Large intestine (tissue), 3 donors: ENCODE measurements around the gene CNPY3. TPM values are rescaled to one million over a fixed set of nuclear protein-coding genes. Genes with fewer than 3 reads are reported as not detected.
"Not testable (repeated sequence)": the region's sequence is repeated elsewhere in the genome, so short reads cannot be mapped to it uniquely, and the experiment has no call there.

Experiments used
- DNase-seq, 2 donors: peaks; one replicate each; pipeline versions ENCODE4 v3.0.0 to v3.0.0-alpha.2; 2013
- H3K27ac ChIP-seq: one replicate; pipeline ENCODE4 v1.5.1; 2013; ENCODE audit warnings: low read length
- H3K27me3 ChIP-seq: 2 replicates; pipeline ENCODE4 v1.6.1; 2013; ENCODE audit warnings: low read length; ENCODE audit not compliant: control insufficient read depth, insufficient read depth
- H3K36me3 ChIP-seq: 2 replicates; pipeline ENCODE4 v1.6.1; 2013; ENCODE audit warnings: low read length; ENCODE audit not compliant: control insufficient read depth, insufficient read depth
- H3K4me1 ChIP-seq: one replicate; pipeline ENCODE4 v1.6.1; 2013; ENCODE audit warnings: low read length; ENCODE audit not compliant: control insufficient read depth, insufficient read depth
- H3K4me3 ChIP-seq: one replicate; pipeline ENCODE4 v1.5.1; 2013; ENCODE audit warnings: low read length
- H3K9me3 ChIP-seq: one replicate; pipeline ENCODE4 v1.6.1; 2013; ENCODE audit warnings: mild to moderate bottlenecking, low read depth, low read length, moderate library complexity; ENCODE audit not compliant: control insufficient read depth
- WGBS: methylation state at CpG from one replicate; pipeline ENCODE4 v1.1.5; 2013; ENCODE audit warnings: low lambda C conversion rate; ENCODE audit not compliant: insufficient coverage; 5-methylcytosine and 5-hydroxymethylcytosine counted together
- polyA plus RNA-seq: library from polyadenylated mRNA; unstranded; fragments of 120-200 nt; gene quantifications from one replicate; pipeline ENCODE4 v1.2.1, GENCODE V29; 2013

Gene CNPY3
- polyA plus RNA-seq, 1 donor: 53.0 TPM

DNA sequence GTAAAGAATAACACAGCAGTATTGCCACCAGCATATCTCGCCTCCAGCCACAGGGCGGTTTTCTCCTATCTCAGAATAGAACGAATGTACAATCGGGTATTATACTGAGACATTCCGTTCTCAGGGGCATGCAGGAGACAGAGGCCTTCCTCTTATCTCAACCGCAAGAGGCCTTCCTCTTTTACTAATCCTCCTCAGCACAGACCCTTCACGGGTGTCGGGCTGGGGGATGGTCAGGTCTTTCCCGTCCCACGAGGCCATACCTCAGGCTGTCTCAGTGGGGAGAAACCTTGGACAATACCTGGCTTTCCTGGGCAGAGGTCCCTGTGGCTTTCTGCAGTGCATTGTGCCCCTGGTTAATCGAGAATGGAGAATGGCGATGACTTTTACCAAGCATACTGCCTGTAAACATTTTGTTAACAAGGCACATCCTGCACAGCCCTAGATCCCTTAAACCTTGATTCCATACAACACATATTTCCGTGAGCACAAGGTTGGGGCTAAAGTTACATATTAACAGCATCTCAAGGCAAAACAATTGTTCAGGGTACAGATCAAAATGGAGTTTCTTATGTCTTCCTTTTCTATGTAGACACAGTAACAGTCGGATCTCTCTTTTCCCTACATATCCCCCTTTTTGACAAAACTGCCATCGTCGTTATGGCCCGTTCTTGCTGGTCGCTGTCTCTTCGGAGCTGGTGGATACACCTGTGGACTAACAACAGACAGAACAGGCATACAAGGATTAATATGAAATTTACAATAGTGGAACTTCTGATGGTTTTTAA is 35.0 kb upstream of the CNPY3 start:
- whole genome bisulfite sequencing: no CpG with 5 or more reads among the region's 19 CpGs
- not testable (repeated sequence) for H3K9me3 ChIP-seq, H3K36me3 ChIP-seq, H3K27me3 ChIP-seq, H3K4me3 ChIP-seq
- peak in 1 of 2 donors; percentile 59 for DNase-seq
- Histone ChIP-seq H3K27ac (peak overlapping the region; percentile 83), H3K4me1 (peaks cover 18% of the 10 kb centered on the region)

DNA sequence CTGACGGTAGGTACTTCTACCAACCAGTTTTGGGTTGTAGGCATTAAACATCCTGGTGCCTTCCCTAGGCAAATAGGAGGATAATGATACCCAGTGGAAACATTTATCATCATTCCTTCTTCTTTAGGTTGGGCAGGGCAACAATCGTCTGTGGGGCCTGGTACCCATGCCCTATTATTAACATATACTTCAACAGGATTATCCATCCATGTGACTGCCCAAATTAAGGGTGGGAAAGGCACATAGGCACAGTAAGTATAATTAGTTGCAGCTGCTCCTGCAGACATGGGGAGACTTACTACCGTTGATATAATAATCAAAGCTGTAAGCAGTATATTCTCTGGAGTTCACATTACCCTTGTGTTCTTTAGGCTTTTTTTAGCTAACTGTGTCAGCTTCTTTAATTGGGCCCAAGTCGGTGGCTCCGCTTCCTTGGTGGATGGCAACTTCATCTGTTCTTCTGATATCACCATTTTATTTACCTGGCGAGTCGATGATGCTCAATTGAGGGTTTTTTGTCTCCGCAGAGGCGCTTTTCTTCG is 33.0 kb upstream of the CNPY3 start:
- Histone ChIP-seq H3K4me1 (peaks cover 13% of the 10 kb centered on the region), H3K4me3 (no peak overlapping the region), H3K36me3 (no peaks in the 10 kb centered on the region), H3K27ac (no peak overlapping the region), H3K9me3 (no peaks in the 10 kb centered on the region), H3K27me3 (no peaks in the 10 kb centered on the region)
- WGBS: no CpG with 5 or more reads among the region's 10 CpGs
- DNase-seq: no peak

DNA sequence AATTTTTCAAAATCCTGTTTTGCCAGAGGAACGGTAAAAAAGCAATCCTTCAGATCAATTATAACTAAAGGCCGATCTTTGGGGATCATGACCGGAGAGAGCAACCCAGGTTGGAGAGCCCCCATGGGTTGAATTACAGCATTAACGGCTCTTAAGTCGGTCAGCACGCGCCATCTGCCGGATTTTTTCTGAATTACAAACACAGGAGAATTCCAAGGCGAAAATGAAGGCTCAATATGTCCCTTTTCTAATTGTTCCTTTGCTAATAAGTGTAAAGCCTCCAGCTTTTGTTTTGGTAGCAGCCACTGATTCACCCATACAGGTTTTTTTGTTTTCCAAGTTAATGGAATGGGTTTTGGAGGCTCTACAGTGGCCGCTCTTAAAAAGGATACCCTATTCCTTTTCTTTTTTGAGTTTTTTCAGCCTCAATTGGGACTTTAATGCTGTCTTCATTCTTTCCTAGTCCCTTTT is 30.4 kb upstream of the CNPY3 start:
- H3K4me1 ChIP-seq: peaks cover 23% of the 10 kb centered on the region
- H3K4me3 ChIP-seq: no peak overlapping the region
- H3K9me3 ChIP-seq: no peaks in the 10 kb centered on the region
- 100% methylated on average over 1 of the region's 10 CpGs for WGBS
- no peaks in the 10 kb centered on the region for H3K36me3 ChIP-seq
- no peak overlapping the region for H3K27ac ChIP-seq
- no peaks in the 10 kb centered on the region for H3K27me3 ChIP-seq
- peak in 1 of 2 donors; percentile 56 for DNase-seq

DNA sequence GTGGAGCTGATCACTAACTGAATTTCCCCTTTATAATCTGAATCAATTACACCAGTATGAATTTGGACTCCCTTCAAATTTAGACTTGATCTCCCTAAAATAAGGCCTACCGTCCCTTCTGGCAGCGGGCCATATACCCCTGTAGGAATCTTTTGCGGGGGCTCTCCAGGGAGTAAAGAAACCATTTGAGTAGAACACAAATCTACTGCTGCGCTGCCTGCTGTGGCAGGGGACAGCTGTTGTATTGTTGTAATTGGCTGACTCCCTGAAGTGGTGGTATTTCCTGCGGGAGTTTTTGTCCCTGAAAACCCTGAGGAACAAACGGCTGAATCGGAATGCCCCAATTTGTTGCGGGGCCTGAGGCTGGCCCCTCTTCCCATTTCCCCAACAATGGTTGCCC is 29.4 kb upstream of the CNPY3 start:
- H3K36me3 ChIP-seq: no peaks in the 10 kb centered on the region
- no peak overlapping the region for H3K27ac ChIP-seq
- no peaks in the 10 kb centered on the region for H3K27me3 ChIP-seq
- no peak for DNase-seq
- peaks cover 25% of the 10 kb centered on the region for H3K4me1 ChIP-seq
- H3K9me3 ChIP-seq: no peaks in the 10 kb centered on the region
- no CpG with 5 or more reads among the region's 8 CpGs for whole genome bisulfite sequencing
- H3K4me3 ChIP-seq: no peak overlapping the region

DNA sequence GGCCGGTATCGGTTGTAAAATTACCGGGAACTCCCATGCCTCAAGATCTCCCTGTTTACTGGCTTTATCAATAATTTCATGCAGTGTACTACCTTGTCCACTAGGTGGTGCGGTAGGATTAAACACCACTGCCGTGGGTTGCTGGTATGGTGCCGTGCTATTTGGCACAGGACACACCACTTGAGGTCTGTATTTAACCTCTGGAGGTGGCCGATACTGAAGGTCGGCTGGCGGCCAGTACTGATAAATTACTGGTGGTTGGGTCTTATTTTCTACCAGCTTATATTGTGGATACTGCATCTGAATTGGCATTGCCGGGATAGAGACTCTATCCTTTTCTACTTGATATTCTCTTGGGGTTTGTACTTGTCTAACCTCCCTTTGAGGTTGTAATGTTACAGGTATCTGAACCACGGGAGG is 27.7 kb upstream of the CNPY3 start:
- peaks cover 25% of the 10 kb centered on the region for H3K4me1 ChIP-seq
- H3K4me3 ChIP-seq: no peak overlapping the region
- H3K27me3 ChIP-seq: no peaks in the 10 kb centered on the region
- 20% methylated on average over 1 of the region's 11 CpGs for WGBS
- H3K36me3 ChIP-seq: no peaks in the 10 kb centered on the region
- DNase-seq: peak; percentile 75 to 82
- no peaks in the 10 kb centered on the region for H3K9me3 ChIP-seq
- H3K27ac ChIP-seq: peak overlapping the region; percentile 89

DNA sequence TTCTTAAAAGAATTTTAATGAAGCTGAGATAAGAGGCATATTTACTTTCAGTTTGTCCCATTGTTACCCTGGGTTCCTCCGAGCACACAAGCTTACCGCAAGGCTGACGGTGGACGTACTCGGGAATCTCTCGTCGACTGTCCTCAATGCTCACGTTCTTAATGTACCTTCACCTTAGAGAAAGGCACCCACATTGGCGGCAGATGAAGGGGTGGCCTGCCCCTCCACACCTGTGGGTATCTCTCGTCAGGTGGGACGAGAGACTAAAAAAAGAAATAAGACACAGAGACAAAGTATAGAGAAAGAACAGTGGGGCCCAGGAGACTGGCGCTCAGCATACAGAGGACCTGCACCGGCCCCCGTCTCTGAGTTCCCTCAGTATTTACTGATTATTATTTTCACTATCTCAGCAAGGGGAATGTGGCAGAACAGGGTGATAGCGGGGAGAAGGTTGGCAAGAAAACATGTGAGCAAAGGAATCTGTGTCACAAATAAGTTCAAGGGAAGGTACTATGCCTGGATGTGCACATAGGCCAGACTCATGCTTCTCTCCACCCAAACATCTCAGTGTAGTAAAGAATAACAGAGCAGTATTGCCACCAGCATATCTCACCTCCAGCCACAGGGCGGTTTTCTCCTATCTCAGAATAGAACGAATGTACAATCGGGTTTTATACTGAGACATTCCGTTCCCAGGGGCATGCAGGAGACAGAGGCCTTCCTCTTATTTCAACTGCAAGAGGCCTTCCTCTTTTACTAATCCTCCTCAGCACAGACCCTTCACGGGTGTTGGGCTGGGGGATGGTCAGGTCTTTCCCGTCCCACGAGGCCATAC is 26.6 kb upstream of the CNPY3 start:
- not testable (repeated sequence) for H3K27me3 ChIP-seq, H3K36me3 ChIP-seq, H3K9me3 ChIP-seq
- Histone ChIP-seq H3K4me1 (peaks cover 25% of the 10 kb centered on the region), H3K27ac (peak overlapping the region; percentile 89), H3K4me3 (peak overlapping the region; percentile 32)
- peak in 1 of 2 donors; percentile 68 for DNase-seq
- no CpG with 5 or more reads among the region's 22 CpGs for WGBS

DNA sequence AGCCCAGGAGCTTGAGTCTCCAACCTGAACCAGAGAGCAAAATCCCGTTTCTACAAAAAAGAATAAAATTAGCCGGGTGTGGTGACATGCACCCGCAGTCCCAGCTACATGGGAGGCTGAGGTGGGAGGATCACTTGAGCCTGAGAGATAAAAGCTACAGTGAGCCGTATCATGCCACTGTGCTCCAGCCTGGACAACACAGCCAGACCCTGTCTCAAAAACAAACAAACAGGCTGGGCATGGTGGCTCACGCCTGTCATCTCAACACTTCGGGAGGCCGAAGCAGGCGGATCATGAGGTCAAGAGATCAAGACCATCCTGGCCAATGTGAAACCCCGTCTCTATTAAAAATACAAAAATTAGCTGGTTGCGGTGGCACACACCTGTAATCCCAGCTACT is 24.8 kb upstream of the CNPY3 start:
- H3K36me3 ChIP-seq: no peaks in the 10 kb centered on the region
- H3K27ac ChIP-seq: peak overlapping the region; percentile 50
- H3K27me3 ChIP-seq: no peaks in the 10 kb centered on the region
- no peaks in the 10 kb centered on the region for H3K9me3 ChIP-seq
- no peak for DNase-seq
- 100% methylated on average over 1 of the region's 10 CpGs for WGBS
- no peak overlapping the region for H3K4me3 ChIP-seq
- peaks cover 25% of the 10 kb centered on the region for H3K4me1 ChIP-seq

DNA sequence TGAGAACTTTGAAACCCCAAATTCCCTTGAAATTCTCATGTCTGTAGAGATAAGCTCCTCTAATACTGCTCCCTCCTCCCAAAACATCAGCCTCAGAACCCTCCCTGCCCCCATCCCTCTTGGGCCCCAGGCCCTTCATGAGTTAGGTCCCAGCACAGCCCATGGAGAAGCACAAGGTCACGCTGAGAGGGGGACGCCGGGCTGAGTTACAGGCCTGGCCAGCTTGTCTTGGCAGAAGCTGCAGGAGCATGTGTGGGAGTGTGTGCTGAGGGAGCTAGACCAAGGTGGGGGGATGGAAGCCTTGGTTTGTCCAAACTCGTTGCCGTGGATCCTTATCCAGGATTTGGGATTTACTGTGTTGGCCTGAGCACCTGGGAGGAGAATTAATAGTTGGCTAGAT is 21.9 kb upstream of the CNPY3 start:
- H3K9me3 ChIP-seq: no peaks in the 10 kb centered on the region
- no peak overlapping the region for H3K4me3 ChIP-seq
- H3K4me1 ChIP-seq: peaks cover 17% of the 10 kb centered on the region
- no peaks in the 10 kb centered on the region for H3K36me3 ChIP-seq
- no peak for DNase-seq
- no peaks in the 10 kb centered on the region for H3K27me3 ChIP-seq
- no CpG with 5 or more reads among the region's 5 CpGs for WGBS
- H3K27ac ChIP-seq: no peak overlapping the region

DNA sequence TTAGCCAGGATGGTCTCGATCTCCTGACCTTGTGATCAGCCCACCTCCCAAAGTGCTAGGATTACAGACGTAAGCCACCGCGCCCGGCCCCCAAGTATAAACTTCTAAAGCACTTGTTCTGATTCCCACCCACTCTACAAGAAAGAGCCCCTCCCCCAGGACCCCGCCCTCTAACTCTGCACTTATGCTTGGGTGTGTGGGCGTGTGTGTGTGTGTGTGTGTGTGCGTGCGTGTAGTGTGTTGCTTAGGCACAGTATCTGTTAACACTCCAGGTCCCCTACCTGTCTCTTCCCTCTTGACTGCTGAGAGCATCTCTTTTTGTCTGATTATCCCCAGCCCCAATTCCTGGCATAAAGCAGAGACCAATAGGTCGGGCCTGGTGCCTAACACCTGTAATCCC is 19.4 kb upstream of the CNPY3 start:
- Histone ChIP-seq H3K36me3 (no peaks in the 10 kb centered on the region), H3K27me3 (no peaks in the 10 kb centered on the region), H3K9me3 (no peaks in the 10 kb centered on the region), H3K27ac (no peak overlapping the region), H3K4me1 (no peaks in the 10 kb centered on the region), H3K4me3 (no peak overlapping the region)
- WGBS: 100% methylated on average over 1 of the region's 10 CpGs
- DNase-seq: no peak

DNA sequence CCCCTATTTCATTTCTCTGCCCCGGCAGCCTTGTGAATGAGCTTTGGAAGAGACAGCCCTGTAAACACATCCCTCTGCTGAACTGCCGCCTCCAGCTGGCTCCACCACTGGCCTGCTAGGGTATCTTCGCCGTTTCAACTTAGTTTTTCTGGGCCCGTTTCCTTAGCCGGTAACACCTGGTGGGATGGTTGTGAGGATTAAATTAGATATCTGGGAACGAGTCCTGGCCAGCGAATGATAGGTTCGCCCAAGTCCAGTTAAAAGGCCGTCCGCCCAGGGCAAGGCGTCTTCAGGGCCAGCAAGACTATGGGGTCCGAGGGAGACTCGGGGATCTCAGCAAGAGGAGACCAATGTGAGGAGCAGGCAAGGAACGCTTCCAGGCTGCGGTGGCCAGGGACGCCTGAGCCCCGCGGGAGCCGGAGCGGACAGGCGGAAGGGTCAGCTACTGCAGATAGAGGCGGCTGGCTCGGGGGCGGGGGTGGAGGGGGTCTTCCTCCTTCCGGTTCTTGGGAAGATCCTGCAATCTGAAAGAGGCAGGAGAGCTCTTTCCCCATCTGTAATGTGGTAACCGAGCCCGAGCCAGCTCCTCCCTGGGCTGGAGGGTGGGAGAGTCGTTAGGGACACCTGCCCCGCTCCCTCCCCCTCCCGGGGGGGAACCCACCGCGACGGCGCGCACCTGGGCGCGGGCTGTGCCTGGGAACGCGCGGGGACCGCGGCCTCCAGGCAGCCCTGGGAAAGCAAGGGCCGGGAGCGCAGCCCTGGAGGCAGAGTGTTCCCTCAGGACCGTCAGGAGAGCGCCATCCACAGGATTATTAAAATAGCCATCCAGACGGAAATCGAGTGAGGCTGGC is 17.9 kb upstream of the CNPY3 start:
- peak overlapping the region; percentile 38 for H3K4me3 ChIP-seq
- no peaks in the 10 kb centered on the region for H3K27me3 ChIP-seq
- peak overlapping the region; percentile 54 for H3K27ac ChIP-seq
- peak; percentile 37 to 65 for DNase-seq
- H3K9me3 ChIP-seq: no peaks in the 10 kb centered on the region
- no CpG with 5 or more reads among the region's 49 CpGs for WGBS
- H3K4me1 ChIP-seq: no peaks in the 10 kb centered on the region
- no peaks in the 10 kb centered on the region for H3K36me3 ChIP-seq
